Fibroblast of lung (primary cell): ENCODE results near the gene RASSF5. TPM values are rescaled to one million over a fixed set of nuclear protein-coding genes. Genes with fewer than 3 reads are reported as not detected.

Source experiments
- DNase-seq, 2 donors: peaks; one replicate each; pipeline versions ENCODE4 v3.0.0 to v3.0.0-alpha.2; 2010; ENCODE audit warnings: low read depth in 2 of 2
- H2AFZ ChIP-seq: 2 replicates; pipeline ENCODE4 v1.5.1; 2012; ENCODE audit warnings: low read length, control low read depth, inconsistent platforms
- H3K27ac ChIP-seq: 2 replicates; pipeline ENCODE4 v1.5.1; 2011; ENCODE audit warnings: low read length, control low read depth; ENCODE audit not compliant: insufficient read depth
- H3K27me3 ChIP-seq: 2 replicates; pipeline ENCODE4 v1.5.1; 2011; ENCODE audit warnings: mild to moderate bottlenecking, low read length; ENCODE audit not compliant: control insufficient read depth, insufficient read depth
- H3K36me3 ChIP-seq: 2 replicates; pipeline ENCODE4 v1.5.1; 2011; ENCODE audit warnings: low read length; ENCODE audit not compliant: control insufficient read depth, insufficient read depth
- H3K4me1 ChIP-seq: 2 replicates; pipeline ENCODE4 v1.5.1; 2011; ENCODE audit warnings: low read length; ENCODE audit not compliant: control insufficient read depth, insufficient read depth; ENCODE audit errors: extremely low read depth
- H3K4me2 ChIP-seq: 2 replicates; pipeline ENCODE4 v1.5.1; 2011; ENCODE audit warnings: low read length, control low read depth; ENCODE audit not compliant: insufficient read depth; ENCODE audit errors: extremely low read depth
- H3K4me3 ChIP-seq, 4 experiments: fragments of 200-600 bp in 1 of 4; sonication (generic) in 1 of 4; replicated peaks in 1 of 4; 2 replicates each; pipeline ENCODE4 v1.5.1; 2011 to 2016; ENCODE audit warnings: low read length in 4 of 4, low read depth in 3 of 4, mild to moderate bottlenecking in 3 of 4, control low read depth in 2 of 4, inconsistent platforms in 1 of 4, mixed read lengths in 1 of 4; ENCODE audit not compliant: insufficient read depth in 1 of 4; ENCODE audit errors: control extremely low read depth in 1 of 4
- H3K79me2 ChIP-seq: 2 replicates; pipeline ENCODE4 v1.5.1; 2012; ENCODE audit warnings: mild to moderate bottlenecking, low read length, inconsistent platforms; ENCODE audit not compliant: control insufficient read depth, insufficient read depth
- H3K9ac ChIP-seq: 2 replicates; pipeline ENCODE4 v1.5.1; 2011; ENCODE audit warnings: mild to moderate bottlenecking, low read length, control low read depth; ENCODE audit not compliant: insufficient read depth
- H3K9me3 ChIP-seq: 2 replicates; pipeline ENCODE4 v1.5.1; 2012; ENCODE audit warnings: low read depth, low read length; ENCODE audit not compliant: control insufficient read depth, insufficient read depth
- H4K20me1 ChIP-seq: 2 replicates; pipeline ENCODE4 v1.5.1; 2011; ENCODE audit warnings: low read length; ENCODE audit not compliant: control insufficient read depth, insufficient read depth; ENCODE audit errors: extremely low read depth
- CTCF ChIP-seq, 2 donors: IDR thresholded peaks in 1 of 2; conservative IDR thresholded peaks in 1 of 2; 1 replicate in 1 of 2; 2 replicates in 1 of 2; pipeline ENCODE4 v1.5.1; 2011 to 2012; ENCODE audit warnings: low read length in 2 of 2, control low read depth in 1 of 2, inconsistent platforms in 1 of 2, low read depth in 1 of 2, mild to moderate bottlenecking in 1 of 2
- EZH2 ChIP-seq: IDR thresholded peaks from 2 replicates; pipeline ENCODE4 v1.5.1; 2012; ENCODE audit warnings: low read length, control low read depth, mild to moderate bottlenecking; ENCODE audit errors: missing control alignments
- polyA plus RNA-seq, 2 donors: library from polyadenylated mRNA; depleted of rRNA in 1 of 2; stranded (reverse) in 1 of 2; unstranded in 1 of 2; fragments of >200 nt; gene quantifications; 2 replicates each; pipeline ENCODE4 v1.2.1, GENCODE V29; 2011 to 2012; ENCODE audit warnings: missing spikeins in 1 of 2
- total RNA-seq: library from RNA; depleted of rRNA; stranded (reverse); fragments of >200 nt; gene quantifications from 2 replicates; pipeline ENCODE4 v1.2.1, GENCODE V29; 2014

Gene RASSF5
- total and polyA plus RNA-seq, 2 donors (not counting 1 experiment from before 2014, with no cell fraction given), result 1.3 to 3.0 TPM

DNA sequence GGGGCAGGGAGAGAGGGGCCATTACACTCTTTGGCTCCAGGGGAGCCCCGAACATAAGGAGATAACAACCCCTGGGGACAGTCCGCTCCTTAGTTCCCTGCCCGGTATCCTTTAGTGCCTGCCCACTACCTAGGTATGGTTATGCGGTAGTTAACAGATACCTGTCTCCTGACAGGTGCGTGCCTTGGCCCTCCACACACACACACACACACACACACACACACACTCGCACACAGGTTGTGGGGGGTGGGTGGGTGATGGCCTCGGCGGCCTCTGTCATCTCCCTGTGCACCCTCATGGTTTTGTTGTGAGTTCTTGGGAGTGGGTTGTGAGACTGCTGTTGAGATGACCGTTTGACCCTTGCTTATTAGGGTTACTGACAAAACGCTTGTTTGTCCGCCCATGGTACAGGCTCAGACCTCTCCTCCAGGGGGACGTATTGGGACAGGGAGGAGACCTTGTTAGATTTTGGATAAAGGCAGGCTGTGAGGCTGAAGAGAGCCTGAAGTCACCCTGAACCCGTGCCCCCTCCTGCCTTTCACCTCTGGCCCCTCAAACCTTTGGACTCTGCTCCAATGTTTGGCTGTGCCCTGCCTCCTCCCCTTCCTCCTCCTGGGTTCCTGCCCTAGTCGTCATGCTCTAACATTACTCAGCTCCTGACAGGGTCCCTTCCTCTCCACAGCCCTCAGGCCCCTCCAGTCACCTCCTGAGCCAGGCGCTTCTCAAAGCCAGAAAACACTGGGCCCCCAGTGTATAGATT lies 979 bp downstream of the RASSF5 start:
- Histone ChIP-seq H3K79me2 (no peaks in the 10 kb centered on the region), H3K4me3 (peak overlapping the region in 3 of 4 experiments; percentile 25 to 61 (median 31))

GRCh38 chr1:206508956-206509355 lies 1.6 kb downstream of the RASSF5 start:
- TF ChIP-seq CTCF (conservative IDR thresholded peaks at IDR 0.05 in 1 of 2, IDR thresholded peaks at IDR 0.05 in 1 of 2; ENCODE audit: low read depth in 1 of 2, low read length in 2 of 2) (no peak), EZH2 (no peak)
- H3K9ac ChIP-seq, result no peak overlapping the region
- H2AFZ ChIP-seq, result no peak overlapping the region
- no peaks in the 10 kb centered on the region for H3K36me3 ChIP-seq
- no peaks in the 10 kb centered on the region for H3K79me2 ChIP-seq
- no peak overlapping the region for H3K27ac ChIP-seq
- peak overlapping the region in 1 of 4 experiments; percentile 61 for H3K4me3 ChIP-seq
- no peaks in the 10 kb centered on the region for H3K9me3 ChIP-seq
- H3K4me1 ChIP-seq, result peaks cover 27% of the 10 kb centered on the region
- H3K4me2 ChIP-seq, result peak overlapping the region; percentile 85
- DNase-seq, result peak; percentile 36 to 68
- peaks cover 2% of the 10 kb centered on the region for H3K27me3 ChIP-seq
- no peaks in the 10 kb centered on the region for H4K20me1 ChIP-seq

More for the DNA sequence above, 979 bp downstream of the RASSF5 start:
- DNase-seq, result no peak
- Histone ChIP-seq H4K20me1 (no peaks in the 10 kb centered on the region), H3K36me3 (no peaks in the 10 kb centered on the region), H2AFZ (no peak overlapping the region), H3K9ac (no peak overlapping the region), H3K27ac (no peak overlapping the region), H3K9me3 (no peaks in the 10 kb centered on the region), H3K27me3 (peaks cover 2% of the 10 kb centered on the region), H3K4me2 (peak overlapping the region; percentile 85), H3K4me1 (peaks cover 27% of the 10 kb centered on the region)
- TF ChIP-seq EZH2 (no peak), CTCF (conservative IDR thresholded peaks at IDR 0.05 in 1 of 2, IDR thresholded peaks at IDR 0.05 in 1 of 2; ENCODE audit: low read depth in 1 of 2, low read length in 2 of 2) (no peak)

- no peak for DNase-seq
- H3K27me3 ChIP-seq, result peaks cover 2% of the 10 kb centered on the region
- no peak overlapping the region for H2AFZ ChIP-seq
- peak overlapping the region; percentile 40 for H3K4me2 ChIP-seq
- TF ChIP-seq EZH2 (no peak), CTCF (conservative IDR thresholded peaks at IDR 0.05 in 1 of 2, IDR thresholded peaks at IDR 0.05 in 1 of 2; ENCODE audit: low read depth in 1 of 2, low read length in 2 of 2) (no peak)
- H3K27ac ChIP-seq, result no peak overlapping the region
- H3K9ac ChIP-seq, result no peak overlapping the region
- no peaks in the 10 kb centered on the region for H3K36me3 ChIP-seq
- H3K79me2 ChIP-seq, result no peaks in the 10 kb centered on the region
- H3K4me3 ChIP-seq, result no peak overlapping the region
- H3K9me3 ChIP-seq, result no peaks in the 10 kb centered on the region
- H4K20me1 ChIP-seq, result no peaks in the 10 kb centered on the region
- H3K4me1 ChIP-seq, result peaks cover 28% of the 10 kb centered on the region
Observed at GRCh38 chr1:206509612-206510257, 2.4 kb downstream of the RASSF5 start.
